Measurements from ENCODE around the gene KRABD2.

Gene KRABD2

DNA sequence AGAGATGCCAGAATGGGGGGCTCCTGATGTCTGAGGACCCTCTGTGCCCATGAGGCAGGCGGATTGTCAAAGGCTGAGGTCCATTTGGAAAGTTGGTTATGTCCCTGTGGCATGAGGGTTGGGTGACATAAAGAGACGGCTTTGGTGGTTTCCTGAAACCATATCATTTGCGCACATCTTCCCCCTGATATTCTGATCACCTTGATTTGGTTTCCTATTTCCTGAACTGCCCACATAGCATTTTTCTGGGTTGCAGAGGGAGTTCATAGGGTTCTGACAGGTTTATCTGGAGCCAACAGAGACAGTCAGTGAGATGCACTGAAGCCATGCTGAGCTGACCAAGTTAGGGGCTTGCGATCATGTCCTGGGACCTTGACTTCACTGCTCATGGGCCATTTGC, 36.8 kb upstream of the KRABD2 start:
- ChIA-PET POLR2A (no interaction called here), CTCF (no interaction called here), RAD21 (ENCODE audit: low non-redundant PET in 1 of 2, low total read pairs in 2 of 2, uncharacterized antibody in 2 of 2, unreplicated experiment in 2 of 2) (no interaction called here)
- Histone ChIP-seq H3K4me3 (replicated peaks in 1 of 2; ENCODE audit: low read depth in 1 of 2, low read length in 2 of 2) (no peak overlapping the region), H3K27me3 (ENCODE audit: insufficient read depth, low read length) (peaks cover 6% of the 10 kb centered on the region; the same call in 1 of the 2 replicates), H3K36me3 (ENCODE audit: control insufficient read depth in 1 of 2, insufficient read depth in 2 of 2, low read length in 2 of 2) (no peaks in the 10 kb centered on the region), H3K9ac (ENCODE audit: low read length) (no peak overlapping the region), H3K79me2 (ENCODE audit: insufficient read depth, low read length) (no peaks in the 10 kb centered on the region), H3K9me2 (ENCODE audit: insufficient read depth) (no peaks in the 10 kb centered on the region), H3K9me3 (ENCODE audit: control insufficient read depth in 1 of 2, insufficient read depth in 1 of 2, low read depth in 1 of 2, low read length in 2 of 2) (no peaks in the 10 kb centered on the region), H2AFZ (ENCODE audit: low read depth, low read length, poor library complexity, severe bottlenecking) (no peak overlapping the region), H3K27ac (ENCODE audit: low read depth, low read length) (no peak overlapping the region), H3K4me1 (ENCODE audit: control insufficient read depth in 1 of 2, insufficient read depth in 2 of 2, low read length in 2 of 2) (peaks cover 4 to 20% of the 10 kb centered on the region in 2 experiments; a peak in 3 of 4 replicates), H4K20me1 (ENCODE audit: insufficient read depth) (no peaks in the 10 kb centered on the region), H3K4me2 (ENCODE audit: low read length) (no peak overlapping the region)
- intact Hi-C loops (cut with micrococcal nuclease): no loop called here
- DNase-seq (ENCODE audit: low read depth, low spot score) (no peak), ATAC-seq (no peak)
- no TSS peak for BruUV-seq (replicated peaks)
- TF ChIP-seq, protein P1, sequence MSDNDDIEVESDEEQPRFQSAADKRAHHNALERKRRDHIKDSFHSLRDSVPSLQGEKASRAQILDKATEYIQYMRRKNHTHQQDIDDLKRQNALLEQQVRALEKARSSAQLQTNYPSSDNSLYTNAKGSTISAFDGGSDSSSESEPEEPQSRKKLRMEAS (IDR thresholded peaks at IDR 0.05): no peak
- TF ChIP-seq EZH2phosphoT487 (IDR thresholded peaks at IDR 0.05; ENCODE audit: borderline replicate concordance): no peak
- no peak for TF ChIP-seq FOSL1 (IDR thresholded peaks at IDR 0.05; ENCODE audit: low read depth)
- TF ChIP-seq ELF1 (IDR thresholded peaks at IDR 0.05; ENCODE audit: borderline replicate concordance, low read depth): no peak
- TF ChIP-seq JUND (IDR thresholded peaks at IDR 0.05): no peak

DNA sequence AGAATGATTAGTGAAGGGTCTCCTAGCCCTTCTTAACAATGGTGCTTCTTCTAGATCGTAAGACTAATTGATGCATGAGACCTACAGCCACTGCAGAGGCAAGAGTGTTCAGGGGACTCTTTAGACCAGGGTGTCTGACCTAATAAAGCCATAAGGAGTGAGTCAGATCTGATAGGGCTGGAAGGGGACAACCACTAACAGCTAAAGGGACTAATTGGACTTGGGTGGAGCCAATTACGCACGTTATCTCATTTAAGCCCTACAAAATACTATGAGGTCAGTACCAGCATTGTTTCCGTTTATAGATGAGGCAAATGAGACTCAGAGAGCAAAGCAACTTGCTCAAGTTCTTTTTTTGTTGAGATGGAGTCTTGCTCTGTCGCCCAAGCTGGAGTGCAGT, 35.6 kb upstream of the KRABD2 start:
- CTCF ChIA-PET: no interaction called here
- POLR2A ChIA-PET: no interaction called here
- no peak overlapping the region for H3K4me2 ChIP-seq (ENCODE audit: low read length)
- no peak overlapping the region for H3K27ac ChIP-seq (ENCODE audit: low read depth, low read length)
- H3K9me2 ChIP-seq (ENCODE audit: insufficient read depth): no peaks in the 10 kb centered on the region
- H3K36me3 ChIP-seq (ENCODE audit: control insufficient read depth in 1 of 2, insufficient read depth in 2 of 2, low read length in 2 of 2): no peaks in the 10 kb centered on the region
- RAD21 ChIA-PET (ENCODE audit: low non-redundant PET in 1 of 2, low total read pairs in 2 of 2, uncharacterized antibody in 2 of 2, unreplicated experiment in 2 of 2): no interaction called here
- H3K9ac ChIP-seq (ENCODE audit: low read length): no peak overlapping the region
- no peaks in the 10 kb centered on the region for H3K27me3 ChIP-seq (ENCODE audit: insufficient read depth, low read length)
- intact Hi-C loops (cut with micrococcal nuclease): no loop called here
- peaks cover 9 to 32% of the 10 kb centered on the region in 2 experiments for H3K4me1 ChIP-seq (ENCODE audit: control insufficient read depth in 1 of 2, insufficient read depth in 2 of 2, low read length in 2 of 2)
- no peak overlapping the region for H2AFZ ChIP-seq (ENCODE audit: low read depth, low read length, poor library complexity, severe bottlenecking)
- no TSS peak for BruUV-seq (replicated peaks)
- TF ChIP-seq JUND (IDR thresholded peaks at IDR 0.05) (no peak), ZFX (IDR thresholded peaks at IDR 0.05) (no peak), YY1 (IDR thresholded peaks at IDR 0.05; ENCODE audit: extremely low read depth, insufficient replicate concordance, low read depth, low read length) (no peak), EZH2 (IDR thresholded peaks at IDR 0.05) (no peak), EZH2phosphoT487 (IDR thresholded peaks at IDR 0.05; ENCODE audit: borderline replicate concordance) (no peak), RAD21 (IDR thresholded peaks at IDR 0.05; ENCODE audit: low read depth) (no peak), CEBPB (IDR thresholded peaks at IDR 0.05; ENCODE audit: low read depth) (no peak)
- TF ChIP-seq, protein P2, sequence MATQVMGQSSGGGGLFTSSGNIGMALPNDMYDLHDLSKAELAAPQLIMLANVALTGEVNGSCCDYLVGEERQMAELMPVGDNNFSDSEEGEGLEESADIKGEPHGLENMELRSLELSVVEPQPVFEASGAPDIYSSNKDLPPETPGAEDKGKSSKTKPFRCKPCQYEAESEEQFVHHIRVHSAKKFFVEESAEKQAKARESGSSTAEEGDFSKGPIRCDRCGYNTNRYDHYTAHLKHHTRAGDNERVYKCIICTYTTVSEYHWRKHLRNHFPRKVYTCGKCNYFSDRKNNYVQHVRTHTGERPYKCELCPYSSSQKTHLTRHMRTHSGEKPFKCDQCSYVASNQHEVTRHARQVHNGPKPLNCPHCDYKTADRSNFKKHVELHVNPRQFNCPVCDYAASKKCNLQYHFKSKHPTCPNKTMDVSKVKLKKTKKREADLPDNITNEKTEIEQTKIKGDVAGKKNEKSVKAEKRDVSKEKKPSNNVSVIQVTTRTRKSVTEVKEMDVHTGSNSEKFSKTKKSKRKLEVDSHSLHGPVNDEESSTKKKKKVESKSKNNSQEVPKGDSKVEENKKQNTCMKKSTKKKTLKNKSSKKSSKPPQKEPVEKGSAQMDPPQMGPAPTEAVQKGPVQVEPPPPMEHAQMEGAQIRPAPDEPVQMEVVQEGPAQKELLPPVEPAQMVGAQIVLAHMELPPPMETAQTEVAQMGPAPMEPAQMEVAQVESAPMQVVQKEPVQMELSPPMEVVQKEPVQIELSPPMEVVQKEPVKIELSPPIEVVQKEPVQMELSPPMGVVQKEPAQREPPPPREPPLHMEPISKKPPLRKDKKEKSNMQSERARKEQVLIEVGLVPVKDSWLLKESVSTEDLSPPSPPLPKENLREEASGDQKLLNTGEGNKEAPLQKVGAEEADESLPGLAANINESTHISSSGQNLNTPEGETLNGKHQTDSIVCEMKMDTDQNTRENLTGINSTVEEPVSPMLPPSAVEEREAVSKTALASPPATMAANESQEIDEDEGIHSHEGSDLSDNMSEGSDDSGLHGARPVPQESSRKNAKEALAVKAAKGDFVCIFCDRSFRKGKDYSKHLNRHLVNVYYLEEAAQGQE (IDR thresholded peaks at IDR 0.05; ENCODE audit: low read depth): no peak
- TF ChIP-seq, protein P3, sequence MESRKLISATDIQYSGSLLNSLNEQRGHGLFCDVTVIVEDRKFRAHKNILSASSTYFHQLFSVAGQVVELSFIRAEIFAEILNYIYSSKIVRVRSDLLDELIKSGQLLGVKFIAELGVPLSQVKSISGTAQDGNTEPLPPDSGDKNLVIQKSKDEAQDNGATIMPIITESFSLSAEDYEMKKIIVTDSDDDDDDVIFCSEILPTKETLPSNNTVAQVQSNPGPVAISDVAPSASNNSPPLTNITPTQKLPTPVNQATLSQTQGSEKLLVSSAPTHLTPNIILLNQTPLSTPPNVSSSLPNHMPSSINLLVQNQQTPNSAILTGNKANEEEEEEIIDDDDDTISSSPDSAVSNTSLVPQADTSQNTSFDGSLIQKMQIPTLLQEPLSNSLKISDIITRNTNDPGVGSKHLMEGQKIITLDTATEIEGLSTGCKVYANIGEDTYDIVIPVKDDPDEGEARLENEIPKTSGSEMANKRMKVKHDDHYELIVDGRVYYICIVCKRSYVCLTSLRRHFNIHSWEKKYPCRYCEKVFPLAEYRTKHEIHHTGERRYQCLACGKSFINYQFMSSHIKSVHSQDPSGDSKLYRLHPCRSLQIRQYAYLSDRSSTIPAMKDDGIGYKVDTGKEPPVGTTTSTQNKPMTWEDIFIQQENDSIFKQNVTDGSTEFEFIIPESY (IDR thresholded peaks at IDR 0.05; ENCODE audit: extremely low read depth, insufficient replicate concordance, low read length): no peak
- TF ChIP-seq, protein P4, sequence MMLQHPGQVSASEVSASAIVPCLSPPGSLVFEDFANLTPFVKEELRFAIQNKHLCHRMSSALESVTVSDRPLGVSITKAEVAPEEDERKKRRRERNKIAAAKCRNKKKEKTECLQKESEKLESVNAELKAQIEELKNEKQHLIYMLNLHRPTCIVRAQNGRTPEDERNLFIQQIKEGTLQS (IDR thresholded peaks at IDR 0.05): no peak
- no peak overlapping the region for H3K4me3 ChIP-seq (replicated peaks in 1 of 2; ENCODE audit: low read depth in 1 of 2, low read length in 2 of 2)
- H3K9me3 ChIP-seq (ENCODE audit: control insufficient read depth in 1 of 2, insufficient read depth in 1 of 2, low read depth in 1 of 2, low read length in 2 of 2): no peaks in the 10 kb centered on the region
- no peaks in the 10 kb centered on the region for H4K20me1 ChIP-seq (ENCODE audit: insufficient read depth)
- no peak for DNase-seq (ENCODE audit: low read depth, low spot score)
- H3K79me2 ChIP-seq (ENCODE audit: insufficient read depth, low read length): no peaks in the 10 kb centered on the region
- ATAC-seq: no peak
